ENCODE data around the gene ZNF106. TPM values are rescaled to one million over a fixed set of nuclear protein-coding genes. Genes with fewer than 3 reads are reported as not detected.

Gene ZNF106
- polyA plus RNA-seq, 3 donors, result 29.0 to 121 (median 69.2) TPM

DNA sequence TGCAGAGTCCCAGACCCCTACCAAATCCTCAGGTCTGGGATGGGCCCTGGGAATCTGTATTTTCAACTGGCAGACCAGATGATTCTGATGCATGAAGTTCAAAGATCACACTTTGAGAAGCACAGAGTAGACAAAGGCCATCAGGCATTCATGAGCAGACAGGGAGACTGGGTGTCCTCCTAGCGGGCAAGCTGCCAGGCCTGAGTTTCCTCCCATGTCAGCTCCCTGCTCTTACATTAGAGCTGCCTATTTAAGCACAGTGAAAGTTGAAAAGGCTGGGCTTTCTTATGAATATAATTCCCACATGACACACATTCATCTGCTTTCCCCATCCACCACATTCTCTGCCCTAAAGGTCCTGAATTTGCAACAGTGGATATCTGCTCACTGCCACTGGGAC is 117.7 kb downstream of the ZNF106 start:
- H3K4me2 ChIP-seq (replicated peaks; ENCODE audit: extremely low read depth, low read length, poor library complexity, severe bottlenecking), result no peak overlapping the region
- TF ChIP-seq CTCF (IDR thresholded peaks at IDR 0.05), result no peak
- H3K27me3 ChIP-seq (ENCODE audit: control insufficient read depth in 2 of 2, insufficient read depth in 2 of 2, low read length in 2 of 2), result no peaks in the 10 kb centered on the region
- WGBS (ENCODE audit: insufficient coverage), result 100% methylated on average over 1 of the region's 1 CpG
- peaks cover 0 to 2% (median 0%) of the 10 kb centered on the region in 3 donors for H3K27me3 Mint-ChIP-seq (ENCODE audit: low read depth in 3 of 3)
- H3K4me3 ChIP-seq (replicated peaks in 1 of 3; ENCODE audit: low read depth in 2 of 3, low read length in 3 of 3), result no peak overlapping the region
- H3K27ac Mint-ChIP-seq, result no peak overlapping the region
- peaks cover 27 to 30% of the 10 kb centered on the region in 2 donors for H3K4me1 ChIP-seq (ENCODE audit: control insufficient read depth in 1 of 2, insufficient read depth in 2 of 2, low read length in 2 of 2)
- H4K20me1 ChIP-seq (ENCODE audit: insufficient read depth, low read length), result no peaks in the 10 kb centered on the region
- intact Hi-C loops (cut with micrococcal nuclease), result no loop called here
- peaks cover 29% of the 10 kb centered on the region for H3K4me1 Mint-ChIP-seq
- peaks cover 3 to 8% (median 5%) of the 10 kb centered on the region in 7 donors for H3K9me3 Mint-ChIP-seq
- DNase-seq, result no peak
- no peak overlapping the region for H2AFZ ChIP-seq (ENCODE audit: insufficient read depth, low read depth, low read length, poor library complexity, severe bottlenecking)
- H3K79me2 ChIP-seq (ENCODE audit: insufficient read depth, low read length), result no peaks in the 10 kb centered on the region
- H3K4me3 Mint-ChIP-seq, result no peak overlapping the region
- H3K9me3 ChIP-seq (replicated peaks in 1 of 2; ENCODE audit: control insufficient read depth in 1 of 2, insufficient read depth in 1 of 2, low read length in 2 of 2), result peaks cover 0 to 5% of the 10 kb centered on the region in 2 donors
- H3K36me3 Mint-ChIP-seq, result peaks cover 5 to 11% of the 10 kb centered on the region in 2 donors
- H3K9ac ChIP-seq (ENCODE audit: insufficient read depth, low read length, poor library complexity, severe bottlenecking), result no peak overlapping the region
- H3K36me3 ChIP-seq (replicated peaks in 1 of 2; ENCODE audit: control insufficient read depth in 1 of 2, insufficient read depth in 2 of 2, low read length in 2 of 2), result peaks cover 0 to 7% of the 10 kb centered on the region in 2 donors
- H3K27ac ChIP-seq (ENCODE audit: low read depth in 1 of 2, low read length in 2 of 2), result no peak overlapping the region

DNA sequence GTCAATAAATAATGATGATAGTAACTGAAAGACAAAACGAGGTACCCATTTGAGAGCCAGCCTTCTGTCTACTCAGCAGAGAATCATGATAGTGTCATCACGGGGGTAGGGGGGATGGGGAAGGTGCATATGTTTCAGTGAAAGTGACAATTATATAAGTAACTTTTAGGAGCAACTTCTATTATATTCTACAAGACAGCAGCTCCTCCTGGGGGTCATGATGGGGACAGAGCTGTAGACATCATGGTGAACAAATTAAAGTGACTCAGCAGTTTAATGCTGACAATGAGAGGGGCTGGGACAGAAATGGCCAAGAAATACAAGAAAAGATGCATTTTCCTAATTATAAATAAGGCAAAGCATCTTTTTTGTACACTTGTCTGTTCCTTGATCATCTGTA is 119.8 kb downstream of the ZNF106 start:
- intact Hi-C loops (cut with micrococcal nuclease), result no loop called here
- Histone ChIP-seq H3K79me2 (ENCODE audit: insufficient read depth, low read length) (no peaks in the 10 kb centered on the region), H3K36me3 (replicated peaks in 1 of 2; ENCODE audit: control insufficient read depth in 1 of 2, insufficient read depth in 2 of 2, low read length in 2 of 2) (peaks cover 0 to 7% of the 10 kb centered on the region in 2 donors), H3K4me3 (replicated peaks in 1 of 3; ENCODE audit: low read depth in 2 of 3, low read length in 3 of 3) (no peak overlapping the region), H3K9ac (ENCODE audit: insufficient read depth, low read length, poor library complexity, severe bottlenecking) (no peak overlapping the region), H3K9me3 (replicated peaks in 1 of 2; ENCODE audit: control insufficient read depth in 1 of 2, insufficient read depth in 1 of 2, low read length in 2 of 2) (no peaks in the 10 kb centered on the region), H3K4me1 (ENCODE audit: control insufficient read depth in 1 of 2, insufficient read depth in 2 of 2, low read length in 2 of 2) (peaks cover 49 to 52% of the 10 kb centered on the region in 2 donors), H2AFZ (ENCODE audit: insufficient read depth, low read depth, low read length, poor library complexity, severe bottlenecking) (no peak overlapping the region), H3K27me3 (ENCODE audit: control insufficient read depth in 2 of 2, insufficient read depth in 2 of 2, low read length in 2 of 2) (no peaks in the 10 kb centered on the region), H3K27ac (ENCODE audit: low read depth in 1 of 2, low read length in 2 of 2) (peak overlapping the region in 1 of 2 donors; percentile 80), H3K4me2 (replicated peaks; ENCODE audit: extremely low read depth, low read length, poor library complexity, severe bottlenecking) (no peak overlapping the region), H4K20me1 (ENCODE audit: insufficient read depth, low read length) (no peaks in the 10 kb centered on the region)
- no CpG with 5 or more reads among the region's 2 CpGs for WGBS (ENCODE audit: insufficient coverage)
- Mint-ChIP-seq H3K27me3 (ENCODE audit: low read depth in 3 of 3) (peaks cover 0 to 2% (median 0%) of the 10 kb centered on the region in 3 donors), H3K27ac (peak overlapping the region in 5 of 7 donors; percentile 11 to 70 (median 30)), H3K36me3 (peaks cover 0 to 2% of the 10 kb centered on the region in 2 donors), H3K4me1 (peaks cover 50% of the 10 kb centered on the region), H3K4me3 (no peak overlapping the region), H3K9me3 (no peaks in the 10 kb centered on the region)
- peak in 2 of 3 donors; percentile 32 to 46 for DNase-seq
- TF ChIP-seq CTCF (IDR thresholded peaks at IDR 0.05), result peak; percentile 48

Data from CD14-positive monocyte (primary cell).